K562 (cell line): ENCODE data around the gene NME7. TPM values are rescaled to one million over a fixed set of nuclear protein-coding genes. Genes with fewer than 3 reads are reported as not detected.

Experiments used
- ATAC-seq: fragments of 200-7000 bp; cut with Tn5 transposase; 3 replicates; pipeline ENCODE4 v1.9.1; 2020; ENCODE audit warnings: moderate library complexity
- BruUV-seq: library from RNA; stranded (reverse); fragments of 400-500 nt; replicated peaks from 2 replicates; lab custom pipeline; 2021; lab: Mats Ljungman, UMichigan
- CTCF ChIA-PET: fragments of 300-600 bp; formaldehyde crosslinking; extraction: SDS; loops from one replicate; lab custom pipeline; 2021; ENCODE audit warnings: low intra/inter-chr PET ratio; lab: Yijun Ruan, JAX
- POLR2A ChIA-PET: fragments of 300-600, 350-650 bp; sonication (Branson Sonifier 250); formaldehyde crosslinking; extraction: SDS; loops from one replicate; lab custom pipeline; 2021; ENCODE audit warnings: antibody characterized with exemption, inconsistent platforms; lab: Yijun Ruan, JAX
- DNase-seq, 4 experiments: peaks; one replicate each; pipeline versions ENCODE4 v3.0.0 to v3.0.0-alpha.2; 2011 to 2018; ENCODE audit warnings: low spot score in 3 of 4, mixed read lengths in 3 of 4; ENCODE audit errors: extremely low read depth in 1 of 4
- FAIRE-seq: peaks from 2 replicates; lab custom pipeline; 2011; peaks lifted over from hg19 to GRCh38; lab: Jason Lieb, UNC
- H2AFZ ChIP-seq: 2 replicates; pipeline ENCODE4 v1.6.0; 2011; ENCODE audit warnings: low read depth, low read length, control low read depth, inconsistent platforms
- H3K27ac ChIP-seq: fragments of 200-600 bp; 3 replicates; pipeline ENCODE4 v1.8.0; 2011; ENCODE audit warnings: low read depth, mild to moderate bottlenecking, control low read depth, inconsistent platforms, low read length, moderate library complexity, mixed read lengths; ENCODE audit errors: extremely low read depth
- H3K27me3 ChIP-seq, 2 experiments: fragments of 300-600 bp in 1 of 2; 2 replicates in 1 of 2; 3 replicates in 1 of 2; pipeline versions ENCODE4 v1.6.0 to v1.8.0; 2011; ENCODE audit warnings: inconsistent platforms in 2 of 2, low read length in 2 of 2, mild to moderate bottlenecking in 1 of 2, mixed read lengths in 1 of 2, moderate library complexity in 1 of 2; ENCODE audit not compliant: control insufficient read depth in 2 of 2, insufficient read depth in 2 of 2
- H3K36me3 ChIP-seq: fragments of 300-600 bp; 3 replicates; pipeline ENCODE4 v1.8.0; 2011; ENCODE audit warnings: mild to moderate bottlenecking, low read length, inconsistent platforms; ENCODE audit not compliant: control insufficient read depth, insufficient read depth
- H3K4me1 ChIP-seq, 2 experiments: fragments of 200-600 bp in 1 of 2; replicated peaks in 1 of 2; 2 replicates in 1 of 2; 3 replicates in 1 of 2; pipeline versions ENCODE4 v1.5.1 to v1.8.0; 2011; ENCODE audit warnings: inconsistent platforms in 2 of 2, low read length in 2 of 2, mild to moderate bottlenecking in 1 of 2, mixed read lengths in 1 of 2, moderate library complexity in 1 of 2; ENCODE audit not compliant: control insufficient read depth in 2 of 2, insufficient read depth in 2 of 2
- H3K4me2 ChIP-seq: 2 replicates; pipeline ENCODE4 v1.6.1; 2011; ENCODE audit warnings: low read length, control low read depth, inconsistent platforms, mixed read lengths; ENCODE audit not compliant: insufficient read depth
- H3K4me3 ChIP-seq: fragments of 200-600 bp; sonication (generic), shearing (Covaris generic); 2 replicates; pipeline ENCODE4 v1.5.1; 2016; ENCODE audit warnings: control low read depth, inconsistent platforms
- H3K79me2 ChIP-seq: fragments of 200-600 bp; 3 replicates; pipeline ENCODE4 v1.8.0; 2011; ENCODE audit warnings: low read length, inconsistent platforms; ENCODE audit not compliant: control insufficient read depth, insufficient read depth
- H3K9ac ChIP-seq, 2 experiments: 2 replicates each; pipeline versions ENCODE4 v1.6.0 to v1.6.1; 2011; ENCODE audit warnings: low read depth in 2 of 2, low read length in 2 of 2, control low read depth in 1 of 2, inconsistent platforms in 1 of 2, mild to moderate bottlenecking in 1 of 2, mixed read lengths in 1 of 2; ENCODE audit not compliant: insufficient read depth in 1 of 2
- H3K9me1 ChIP-seq: one replicate; pipeline ENCODE4 v1.6.0; 2011; ENCODE audit warnings: inconsistent platforms, mild to moderate bottlenecking, low read length, moderate library complexity; ENCODE audit not compliant: control insufficient read depth, insufficient read depth
- H3K9me3 ChIP-seq: replicated peaks from 2 replicates; pipeline ENCODE4 v1.5.1; 2011; ENCODE audit warnings: low read depth, low read length, inconsistent platforms; ENCODE audit not compliant: control insufficient read depth, insufficient read depth
- H4K20me1 ChIP-seq: replicated peaks from 2 replicates; pipeline ENCODE4 v1.6.1; 2011; ENCODE audit warnings: low read length, inconsistent platforms, mixed read lengths; ENCODE audit not compliant: control insufficient read depth, insufficient read depth
- CBX5 ChIP-seq: IDR thresholded peaks from 2 replicates; pipeline ENCODE4 v1.6.1; 2014; ENCODE audit warnings: low read depth, borderline replicate concordance
- FOXA1 ChIP-seq: fragments of 450-650 bp; IDR thresholded peaks from 2 replicates; pipeline ENCODE4 v1.6.1; 2016; ENCODE audit warnings: mild to moderate bottlenecking, borderline replicate concordance
- SOX6 ChIP-seq: fragments of 450-650 bp; IDR thresholded peaks from 2 replicates; pipeline ENCODE4 v1.6.1; 2014; ENCODE audit warnings: mild to moderate bottlenecking
- TCF3 ChIP-seq: sonication (generic); formaldehyde crosslinking; IDR thresholded peaks from 2 replicates; pipeline ENCODE4 v1.4.0; 2020; ENCODE audit warnings: mild to moderate bottlenecking, missing genetic modification reagents
- ZNF140 ChIP-seq: fragments of 250-450 bp; sonication (Bioruptor Pico); IDR thresholded peaks from 2 replicates; pipeline ENCODE4 v1.8.0; 2021; ENCODE audit warnings: moderate library complexity, mild to moderate bottlenecking, inconsistent platforms
- ZNF695 ChIP-seq: fragments of 450-650 bp; formaldehyde crosslinking; IDR thresholded peaks from 2 replicates; pipeline ENCODE4 v1.4.0; 2020; ENCODE audit warnings: mild to moderate bottlenecking, moderate library complexity
- WGBS: fragments of 100-300 bp; shearing (Covaris generic); methylation state at CpG from one replicate; pipeline ENCODE4 v1.1.6; 2016; ENCODE audit warnings: low coverage, mixed read lengths; ENCODE audit not compliant: insufficient coverage; ENCODE audit errors: missing lambda C conversion rate; 5-methylcytosine and 5-hydroxymethylcytosine counted together
- in situ Hi-C: fragments of 300-500 bp; cut with MboI; formaldehyde crosslinking; loops from 4 replicates; pipeline ENCODE4 v1.15.0; 2018; ENCODE audit warnings: inconsistent platforms, mixed read lengths
- intact Hi-C: fragments of 100-400 bp; cut with micrococcal nuclease; formaldehyde crosslinking; loops from 2 replicates; pipeline ENCODE4 v1.14.2; 2022
- polyA plus RNA-seq, 8 experiments: library from polyadenylated mRNA; depleted of rRNA in 4 of 8; stranded (reverse) in 5 of 8; unstranded in 3 of 8; fragments of >200 nt; fragmentation: Nextera tagmentation in 2 of 8; fragmentation: Illumina TruSeq in 1 of 8; extraction: Ambion mirVana in 2 of 8; extraction: Trizol in 1 of 8; gene quantifications; 2 replicates each; pipeline versions ENCODE4 v1.2.1 to v1.2.3, GENCODE V29; 2011 to 2014; ENCODE audit warnings: inconsistent platforms in 1 of 8, missing spikeins in 1 of 8
- total RNA-seq, 7 experiments: library from RNA; depleted of rRNA in 6 of 7; stranded (reverse); fragments of >200 nt in 6 of 7; fragmentation: Illumina TruSeq in 2 of 7; extraction: Trizol in 2 of 7; gene quantifications; 2 replicates each; pipeline versions ENCODE4 v1.2.1 to v1.2.3, GENCODE V29; 2011 to 2021; ENCODE audit warnings: low replicate concordance in 1 of 7
- TF ChIP-seq, protein P1 (sequence below): IDR thresholded peaks from 2 replicates; pipeline ENCODE4 v1.6.1; 2016; ENCODE audit warnings: missing genetic modification characterization, missing compliant biosample characterization
- TF ChIP-seq, protein P2 (sequence below), 2 experiments: IDR thresholded peaks; 2 replicates each; pipeline ENCODE4 v1.6.1; 2011; ENCODE audit warnings: borderline replicate concordance in 1 of 2, control low read depth in 1 of 2, low read depth in 1 of 2, low read length in 1 of 2, mild to moderate bottlenecking in 1 of 2, mixed read lengths in 1 of 2, moderate library complexity in 1 of 2; ENCODE audit not compliant: insufficient read depth in 1 of 2, insufficient read length in 1 of 2, poor library complexity in 1 of 2, severe bottlenecking in 1 of 2; ENCODE audit errors: extremely low read depth in 1 of 2
- TF ChIP-seq, protein P3 (sequence below), 2 experiments: IDR thresholded peaks in 1 of 2; conservative IDR thresholded peaks in 1 of 2; 2 replicates each; pipeline ENCODE4 v1.6.1; 2016; ENCODE audit warnings: low read depth in 2 of 2, mild to moderate bottlenecking in 1 of 2, missing compliant biosample characterization in 1 of 2, missing genetic modification characterization in 1 of 2, moderate library complexity in 1 of 2
- TF ChIP-seq, protein P4 (sequence below): sonication (generic); formaldehyde crosslinking; IDR thresholded peaks from 2 replicates; pipeline ENCODE4 v1.8.1; 2023; ENCODE audit warnings: mild to moderate bottlenecking, missing genetic modification reagents

Gene NME7
- total and polyA plus RNA-seq, 9 of the 15 experiments (the other 6 are each of a cell fraction or from before 2014, with no cell fraction given), result 7.9 to 43.2 (median 23.9) TPM

DNA sequence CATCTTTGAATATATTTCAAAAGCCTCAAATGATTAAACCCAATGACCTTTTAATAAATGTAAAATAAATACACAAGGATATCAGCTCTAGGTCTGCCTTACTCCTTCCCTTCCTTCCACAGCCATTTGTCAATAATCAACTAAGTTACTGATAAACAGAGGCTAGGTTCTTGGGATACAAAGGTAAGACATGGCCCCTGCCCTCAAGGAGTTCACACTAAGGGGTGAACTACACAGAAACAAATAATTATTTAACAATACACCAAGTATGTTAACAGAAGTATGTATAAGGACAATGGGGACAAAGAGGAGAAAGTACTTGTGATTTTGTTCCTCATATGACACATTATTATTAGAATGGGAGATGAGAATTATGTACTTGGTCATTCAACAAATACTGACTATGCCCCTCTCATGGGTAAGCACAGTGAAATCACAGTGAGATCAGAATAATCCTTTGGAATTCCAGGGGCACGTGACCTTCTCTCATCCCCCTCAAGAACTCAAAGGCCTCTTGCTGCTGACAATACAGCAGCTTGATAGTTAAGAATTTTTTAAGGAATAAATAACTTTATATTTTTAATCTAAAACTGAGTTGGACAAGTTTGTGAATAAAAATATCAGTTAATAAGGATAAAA, 220.9 kb downstream of the NME7 start (continued):
- TF ChIP-seq, protein P1, sequence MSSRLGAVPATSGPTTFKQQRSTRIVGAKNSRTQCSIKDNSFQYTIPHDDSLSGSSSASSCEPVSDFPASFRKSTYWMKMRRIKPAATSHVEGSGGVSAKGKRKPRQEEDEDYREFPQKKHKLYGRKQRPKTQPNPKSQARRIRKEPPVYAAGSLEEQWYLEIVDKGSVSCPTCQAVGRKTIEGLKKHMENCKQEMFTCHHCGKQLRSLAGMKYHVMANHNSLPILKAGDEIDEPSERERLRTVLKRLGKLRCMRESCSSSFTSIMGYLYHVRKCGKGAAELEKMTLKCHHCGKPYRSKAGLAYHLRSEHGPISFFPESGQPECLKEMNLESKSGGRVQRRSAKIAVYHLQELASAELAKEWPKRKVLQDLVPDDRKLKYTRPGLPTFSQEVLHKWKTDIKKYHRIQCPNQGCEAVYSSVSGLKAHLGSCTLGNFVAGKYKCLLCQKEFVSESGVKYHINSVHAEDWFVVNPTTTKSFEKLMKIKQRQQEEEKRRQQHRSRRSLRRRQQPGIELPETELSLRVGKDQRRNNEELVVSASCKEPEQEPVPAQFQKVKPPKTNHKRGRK, result no peak
- TF ChIP-seq ZNF140 (no peak), FOXA1 (no peak), CBX5 (no peak)
- TF ChIP-seq, protein P2, sequence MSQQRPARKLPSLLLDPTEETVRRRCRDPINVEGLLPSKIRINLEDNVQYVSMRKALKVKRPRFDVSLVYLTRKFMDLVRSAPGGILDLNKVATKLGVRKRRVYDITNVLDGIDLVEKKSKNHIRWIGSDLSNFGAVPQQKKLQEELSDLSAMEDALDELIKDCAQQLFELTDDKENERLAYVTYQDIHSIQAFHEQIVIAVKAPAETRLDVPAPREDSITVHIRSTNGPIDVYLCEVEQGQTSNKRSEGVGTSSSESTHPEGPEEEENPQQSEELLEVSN (IDR thresholded peaks at IDR 0.05; ENCODE audit: borderline replicate concordance in 1 of 2, extremely low read depth in 1 of 2, insufficient read depth in 1 of 2, insufficient read length in 1 of 2, low read depth in 1 of 2, low read length in 1 of 2, poor library complexity in 1 of 2, severe bottlenecking in 1 of 2), result no peak

DNA sequence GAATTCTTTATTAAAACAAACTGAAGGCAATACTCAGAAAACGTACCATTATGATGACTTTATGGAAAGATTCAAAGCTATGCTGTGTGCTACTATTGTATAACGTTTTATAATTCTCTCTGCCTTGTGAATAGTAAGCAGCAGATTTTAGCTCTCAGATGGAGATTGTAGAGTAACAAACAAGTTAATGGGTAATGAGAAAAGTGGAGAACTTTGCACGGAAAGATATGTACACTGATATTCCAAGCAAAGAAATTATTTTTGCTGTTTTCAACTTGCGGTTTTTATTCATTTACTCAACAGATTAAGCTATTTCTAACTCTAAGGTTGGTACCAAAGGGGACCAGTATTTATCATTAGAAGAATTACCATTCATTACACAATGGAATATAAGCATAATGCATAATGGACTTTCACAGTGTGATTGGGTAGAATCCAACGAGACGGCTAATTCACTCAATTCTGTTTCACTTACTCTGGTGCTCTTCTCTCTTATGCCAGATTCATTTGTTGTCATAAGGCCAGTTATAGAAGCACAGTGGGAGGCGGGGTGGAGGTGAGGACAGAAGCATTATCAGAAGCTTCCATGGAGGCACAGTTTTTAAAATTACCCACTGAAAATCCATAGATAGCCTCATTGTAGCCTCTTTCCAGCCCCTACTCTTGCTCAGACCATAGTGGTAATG, 222.5 kb downstream of the NME7 start:
- Histone ChIP-seq H3K27me3 (no peaks in the 10 kb centered on the region), H3K9me3 (no peaks in the 10 kb centered on the region), H3K4me2 (peak overlapping the region; percentile 30; the same call in 1 of the 2 replicates), H3K36me3 (no peaks in the 10 kb centered on the region), H4K20me1 (no peaks in the 10 kb centered on the region), H3K79me2 (no peaks in the 10 kb centered on the region), H3K4me3 (no peak overlapping the region), H3K4me1 (peaks cover 0 to 16% of the 10 kb centered on the region in 2 experiments; a peak in 2 of 5 replicates), H3K27ac (no peak overlapping the region), H3K9me1 (no peaks in the 10 kb centered on the region), H2AFZ (no peak overlapping the region), H3K9ac (no peak overlapping the region)
- peak; percentile 67 for ATAC-seq
- in situ Hi-C loops (no loop called here), intact Hi-C loops (no loop called here)
- no TSS peak for BruUV-seq
- 21% methylated on average over 7 of the region's 7 CpGs for WGBS
- POLR2A ChIA-PET, result interaction anchor here (1.0 to 1.6 kb wide), 2 partner anchors 9 to 202 kb away, joined by 3 to 7 read pairs; no protein-coding TSS in a partner anchor
- DNase-seq, result peak in 2 of 4 experiments; percentile 36 to 56
- CTCF ChIA-PET, result no interaction called here
- no peak for FAIRE-seq
- TF ChIP-seq ZNF695 (CRISPR knock-in tag), result no peak
- TF ChIP-seq TCF3 (CRISPR knock-in tag), result peak; percentile 74
- TF ChIP-seq SOX6, result 0 out of 2 replicates have a peak, but pooled peaks have one; percentile 17
- TF ChIP-seq, protein P3, sequence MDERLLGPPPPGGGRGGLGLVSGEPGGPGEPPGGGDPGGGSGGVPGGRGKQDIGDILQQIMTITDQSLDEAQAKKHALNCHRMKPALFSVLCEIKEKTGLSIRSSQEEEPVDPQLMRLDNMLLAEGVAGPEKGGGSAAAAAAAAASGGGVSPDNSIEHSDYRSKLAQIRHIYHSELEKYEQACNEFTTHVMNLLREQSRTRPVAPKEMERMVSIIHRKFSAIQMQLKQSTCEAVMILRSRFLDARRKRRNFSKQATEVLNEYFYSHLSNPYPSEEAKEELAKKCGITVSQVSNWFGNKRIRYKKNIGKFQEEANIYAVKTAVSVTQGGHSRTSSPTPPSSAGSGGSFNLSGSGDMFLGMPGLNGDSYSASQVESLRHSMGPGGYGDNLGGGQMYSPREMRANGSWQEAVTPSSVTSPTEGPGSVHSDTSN (CRISPR knock-in tag; IDR thresholded peaks at IDR 0.05; ENCODE audit: low read depth), result no peak
- TF ChIP-seq, protein P3 (tag; conservative IDR thresholded peaks at IDR 0.05; ENCODE audit: low read depth), result 0 out of 2 replicates have a peak, but pooled peaks have one; percentile 14
- TF ChIP-seq, protein P4, sequence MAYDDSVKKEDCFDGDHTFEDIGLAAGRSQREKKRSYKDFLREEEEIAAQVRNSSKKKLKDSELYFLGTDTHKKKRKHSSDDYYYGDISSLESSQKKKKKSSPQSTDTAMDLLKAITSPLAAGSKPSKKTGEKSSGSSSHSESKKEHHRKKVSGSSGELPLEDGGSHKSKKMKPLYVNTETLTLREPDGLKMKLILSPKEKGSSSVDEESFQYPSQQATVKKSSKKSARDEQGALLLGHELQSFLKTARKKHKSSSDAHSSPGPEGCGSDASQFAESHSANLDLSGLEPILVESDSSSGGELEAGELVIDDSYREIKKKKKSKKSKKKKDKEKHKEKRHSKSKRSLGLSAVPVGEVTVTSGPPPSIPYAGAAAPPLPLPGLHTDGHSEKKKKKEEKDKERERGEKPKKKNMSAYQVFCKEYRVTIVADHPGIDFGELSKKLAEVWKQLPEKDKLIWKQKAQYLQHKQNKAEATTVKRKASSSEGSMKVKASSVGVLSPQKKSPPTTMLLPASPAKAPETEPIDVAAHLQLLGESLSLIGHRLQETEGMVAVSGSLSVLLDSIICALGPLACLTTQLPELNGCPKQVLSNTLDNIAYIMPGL, result no peak
